Sigmoid colon (tissue), 4 donors: ENCODE measurements around the gene MEMO1.

Experiments used
- CTCF ChIP-seq, 4 experiments: fragments of 450-650 bp in 3 of 4; fragments of 200-600 bp in 1 of 4; IDR thresholded peaks; one replicate each; pipeline ENCODE4 v1.5.1; 2016 to 2019; ENCODE audit warnings: antibody characterized with exemption in 4 of 4, mild to moderate bottlenecking in 3 of 4, moderate library complexity in 2 of 4
- EP300 ChIP-seq, 4 donors: sonication (generic); formaldehyde crosslinking; IDR thresholded peaks; one replicate each; pipeline ENCODE4 v1.6.1; 2017; ENCODE audit warnings: antibody characterized with exemption in 4 of 4
- POLR2A ChIP-seq, 2 donors: fragments of 450-650 bp; IDR thresholded peaks; one replicate each; pipeline ENCODE4 v1.6.1; 2016; ENCODE audit warnings: antibody characterized with exemption in 2 of 2, mild to moderate bottlenecking in 2 of 2, moderate library complexity in 2 of 2
- POLR2AphosphoS5 ChIP-seq, 4 donors: sonication (generic); formaldehyde crosslinking; IDR thresholded peaks; one replicate each; pipeline ENCODE4 v1.6.1; 2017; ENCODE audit warnings: antibody characterized with exemption in 4 of 4

- no peak for TF ChIP-seq CTCF (IDR thresholded peaks at IDR 0.05)
- no peak for TF ChIP-seq POLR2AphosphoS5 (IDR thresholded peaks at IDR 0.05)
- no peak for TF ChIP-seq POLR2A (IDR thresholded peaks at IDR 0.05)
- no peak for TF ChIP-seq EP300 (IDR thresholded peaks at IDR 0.05)
These were observed 1.8 kb downstream of the MEMO1 start for GRCh38 chr2:32008805-32009515.
